Neuronal stem cell (in vitro differentiated cells): ENCODE data around the gene ERCC5.

Experiments
- DNase-seq: peaks from one replicate; pipeline ENCODE4 v3.0.0-alpha.2; 2013; ENCODE audit warnings: low spot score
- H2AFZ ChIP-seq: one replicate; pipeline ENCODE4 v1.6.1; 2013; ENCODE audit warnings: mild to moderate bottlenecking, low read length, inconsistent platforms
- H2AK5ac ChIP-seq: 2 replicates; pipeline ENCODE4 v1.6.1; 2013; ENCODE audit warnings: low read depth, mild to moderate bottlenecking, inconsistent platforms, low read length, moderate library complexity, mixed read lengths
- H2BK120ac ChIP-seq: 2 replicates; pipeline ENCODE4 v1.6.1; 2013; ENCODE audit warnings: low read depth, mild to moderate bottlenecking, inconsistent platforms, low read length, moderate library complexity, mixed read lengths
- H2BK12ac ChIP-seq: one replicate; pipeline ENCODE4 v1.6.1; 2013; ENCODE audit warnings: low read length, inconsistent platforms
- H2BK15ac ChIP-seq: 2 replicates; pipeline ENCODE4 v1.6.1; 2013; ENCODE audit warnings: mild to moderate bottlenecking, low read length, inconsistent platforms, mixed read lengths
- H2BK5ac ChIP-seq: one replicate; pipeline ENCODE4 v1.6.1; 2013; ENCODE audit warnings: inconsistent platforms, mild to moderate bottlenecking, low read length, moderate library complexity
- H3K14ac ChIP-seq: one replicate; pipeline ENCODE4 v1.6.1; 2013; ENCODE audit warnings: low read length, inconsistent platforms
- H3K18ac ChIP-seq: 2 replicates; pipeline ENCODE4 v1.6.1; 2013; ENCODE audit warnings: low read length, inconsistent platforms
- H3K23ac ChIP-seq: 2 replicates; pipeline ENCODE4 v1.6.1; 2013; ENCODE audit warnings: low read depth, mild to moderate bottlenecking, mixed read lengths, low read length, inconsistent platforms; ENCODE audit not compliant: poor library complexity
- H3K27ac ChIP-seq: replicated peaks from 3 replicates; pipeline ENCODE4 v1.5.1; 2013; ENCODE audit warnings: low read length, inconsistent platforms
- H3K27me3 ChIP-seq, 3 experiments: 2 replicates each; pipeline ENCODE4 v1.6.1; 2013; ENCODE audit warnings: low read length in 3 of 3, mild to moderate bottlenecking in 2 of 3, inconsistent platforms in 1 of 3, low read depth in 1 of 3, mixed read lengths in 1 of 3, moderate library complexity in 1 of 3; ENCODE audit not compliant: control insufficient read depth in 3 of 3, insufficient read depth in 3 of 3
- H3K36me3 ChIP-seq, 2 donors: replicated peaks in 1 of 2; 2 replicates each; pipeline ENCODE4 v1.6.1; 2013; ENCODE audit warnings: low read length in 2 of 2; ENCODE audit not compliant: control insufficient read depth in 2 of 2, insufficient read depth in 2 of 2
- H3K4ac ChIP-seq: 2 replicates; pipeline ENCODE4 v1.6.1; 2013; ENCODE audit warnings: inconsistent platforms, mild to moderate bottlenecking, low read length, moderate library complexity
- H3K4me1 ChIP-seq, 2 donors: 1 replicate in 1 of 2; 2 replicates in 1 of 2; pipeline ENCODE4 v1.6.1; 2013; ENCODE audit warnings: low read length in 2 of 2, low read depth in 1 of 2; ENCODE audit not compliant: control insufficient read depth in 2 of 2, insufficient read depth in 1 of 2
- H3K4me2 ChIP-seq: one replicate; pipeline ENCODE4 v1.6.1; 2013; ENCODE audit warnings: mild to moderate bottlenecking, low read length, inconsistent platforms; ENCODE audit not compliant: insufficient read depth, poor library complexity, severe bottlenecking
- H3K4me3 ChIP-seq, 2 donors: 2 replicates each; pipeline ENCODE4 v1.5.1; 2013; ENCODE audit warnings: low read length in 2 of 2, mild to moderate bottlenecking in 2 of 2, inconsistent platforms in 1 of 2, moderate library complexity in 1 of 2
- H3K79me1 ChIP-seq: one replicate; pipeline ENCODE4 v1.6.1; 2013; ENCODE audit warnings: low read depth, mild to moderate bottlenecking, inconsistent platforms, low read length, moderate library complexity
- H3K9ac ChIP-seq: one replicate; pipeline ENCODE4 v1.6.1; 2013; ENCODE audit warnings: mild to moderate bottlenecking, low read depth, low read length, inconsistent platforms; ENCODE audit not compliant: poor library complexity
- H3K9me3 ChIP-seq, 2 donors: replicated peaks in 1 of 2; 2 replicates each; pipeline versions ENCODE3 to v1.6.1; 2013; ENCODE audit warnings: low read length in 2 of 2, mild to moderate bottlenecking in 2 of 2, inconsistent platforms in 1 of 2, low read depth in 1 of 2, mixed read lengths in 1 of 2, moderate library complexity in 1 of 2; ENCODE audit not compliant: control insufficient read depth in 2 of 2, insufficient read depth in 1 of 2
- H4K8ac ChIP-seq: one replicate; pipeline ENCODE4 v1.6.1; 2013; ENCODE audit warnings: low read depth, mild to moderate bottlenecking, inconsistent platforms, low read length, moderate library complexity
- H4K91ac ChIP-seq: one replicate; pipeline ENCODE4 v1.6.1; 2013; ENCODE audit warnings: low read length, low read depth, mild to moderate bottlenecking, inconsistent platforms; ENCODE audit not compliant: poor library complexity
- WGBS, 2 donors: extraction: QIAGEN DNeasy Blood & Tissue Kit; methylation state at CpG; one replicate each; pipeline ENCODE4 v1.1.7; 2013; ENCODE audit warnings: missing lambda C conversion rate in 2 of 2, mixed read lengths in 1 of 2; ENCODE audit not compliant: insufficient read length in 2 of 2, insufficient replicate concordance in 1 of 2; ENCODE audit errors: extremely low coverage in 2 of 2; 5-methylcytosine and 5-hydroxymethylcytosine counted together

The ERCC5 gene

DNA sequence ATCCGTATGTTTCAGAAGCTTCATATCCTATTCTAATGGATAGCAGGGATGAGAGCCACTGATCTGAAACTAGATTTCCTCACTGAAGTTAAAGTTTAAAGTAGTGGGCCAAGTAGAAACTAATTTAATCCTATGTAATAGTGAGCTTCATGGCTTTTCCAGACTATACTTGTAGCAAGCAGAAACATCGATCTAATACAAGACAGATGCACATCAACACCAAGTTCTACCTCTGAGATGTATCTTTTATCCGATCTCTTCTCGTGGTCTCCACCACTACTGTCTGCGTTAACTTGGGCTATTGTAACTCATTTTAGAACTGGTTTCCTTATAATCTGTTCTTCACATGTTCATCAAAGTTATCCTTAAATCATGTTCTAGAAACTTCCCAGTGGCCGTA, 3.1 kb downstream of the ERCC5 start:
- Histone ChIP-seq H3K18ac (no peak overlapping the region), H2BK12ac (no peak overlapping the region), H3K4me3 (no peak overlapping the region), H2BK5ac (no peak overlapping the region), H2BK15ac (no peak overlapping the region), H3K23ac (no peak overlapping the region), H2AK5ac (no peak overlapping the region), H3K9me3 (no peaks in the 10 kb centered on the region), H3K4ac (no peak overlapping the region), H3K14ac (no peak overlapping the region), H3K4me1 (peaks cover 0 to 3% of the 10 kb centered on the region in 2 donors), H3K36me3 (peaks cover under 1 to 23% of the 10 kb centered on the region in 2 donors), H3K9ac (no peak overlapping the region), H3K79me1 (no peaks in the 10 kb centered on the region), H2AFZ (no peak overlapping the region), H4K91ac (no peak overlapping the region), H3K27ac (no peak overlapping the region), H2BK120ac (no peak overlapping the region), H3K4me2 (no peak overlapping the region), H3K27me3 (no peaks in the 10 kb centered on the region), H4K8ac (no peak overlapping the region)
- WGBS, 2 donors = no CpG with 5 or more reads among the region's 6 CpGs
- DNase-seq = no peak

- no peak for DNase-seq
- Histone ChIP-seq H2BK120ac (no peak overlapping the region), H2BK5ac (no peak overlapping the region), H3K23ac (no peak overlapping the region), H4K91ac (no peak overlapping the region), H3K4me3 (no peak overlapping the region), H3K9ac (no peak overlapping the region), H3K27ac (no peak overlapping the region), H3K4me2 (no peak overlapping the region), H2BK12ac (no peak overlapping the region), H2BK15ac (no peak overlapping the region), H2AFZ (no peak overlapping the region), H3K36me3 (peaks cover 4 to 57% of the 10 kb centered on the region in 2 donors), H2AK5ac (no peak overlapping the region), H3K14ac (no peak overlapping the region), H3K18ac (no peak overlapping the region), H3K79me1 (no peaks in the 10 kb centered on the region), H4K8ac (no peak overlapping the region), H3K4ac (no peak overlapping the region), H3K27me3 (no peaks in the 10 kb centered on the region), H3K4me1 (no peaks in the 10 kb centered on the region), H3K9me3 (no peaks in the 10 kb centered on the region)
- no CpG with 5 or more reads among the region's 3 CpGs for WGBS, 2 donors
These were observed 6.7 kb downstream of the ERCC5 start for GRCh38 chr13:102852556-102852955.

GRCh38 chr13:102854675-102855074, 8.8 kb downstream of the ERCC5 start:
- no peaks in the 10 kb centered on the region for H3K4me1 ChIP-seq
- H3K23ac ChIP-seq = no peak overlapping the region
- no peak overlapping the region for H3K4me3 ChIP-seq
- H3K14ac ChIP-seq = no peak overlapping the region
- DNase-seq = no peak
- no peak overlapping the region for H2BK5ac ChIP-seq
- no peaks in the 10 kb centered on the region for H3K27me3 ChIP-seq
- H4K91ac ChIP-seq = no peak overlapping the region
- H3K18ac ChIP-seq = no peak overlapping the region
- H3K9me3 ChIP-seq = no peaks in the 10 kb centered on the region
- H3K27ac ChIP-seq = no peak overlapping the region
- H2BK12ac ChIP-seq = no peak overlapping the region
- no peak overlapping the region for H3K4me2 ChIP-seq
- H4K8ac ChIP-seq = no peak overlapping the region
- no peak overlapping the region for H3K9ac ChIP-seq
- H2AK5ac ChIP-seq = no peak overlapping the region
- no CpG with 5 or more reads among the region's 7 CpGs for WGBS, 2 donors
- no peaks in the 10 kb centered on the region for H3K79me1 ChIP-seq
- H3K4ac ChIP-seq = no peak overlapping the region
- H3K36me3 ChIP-seq = peaks cover 6 to 73% of the 10 kb centered on the region in 2 donors
- no peak overlapping the region for H2BK15ac ChIP-seq
- no peak overlapping the region for H2BK120ac ChIP-seq
- H2AFZ ChIP-seq = no peak overlapping the region

DNA sequence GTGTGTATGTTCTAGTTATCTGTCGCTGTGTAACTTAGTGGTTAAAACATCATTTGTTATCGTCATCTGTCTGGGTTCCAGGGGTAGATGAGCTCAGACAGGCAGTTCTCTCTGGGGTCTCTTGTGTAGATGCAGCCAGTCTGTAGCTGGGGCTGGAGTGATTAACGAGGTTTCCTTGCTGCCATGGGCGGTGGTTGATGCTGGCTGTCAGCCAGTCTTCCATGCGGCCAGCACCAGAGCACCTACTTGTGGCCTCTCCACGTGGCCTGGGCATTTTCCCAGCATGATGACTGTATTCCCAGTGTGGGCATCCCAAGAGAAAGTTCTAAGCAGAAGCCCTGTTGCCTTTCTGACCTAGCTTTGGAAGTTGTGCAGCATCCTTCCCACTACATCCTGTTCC, 10.7 kb downstream of the ERCC5 start:
- H3K79me1 ChIP-seq = no peaks in the 10 kb centered on the region
- no peak overlapping the region for H3K4ac ChIP-seq
- no peak overlapping the region for H3K27ac ChIP-seq
- H2AK5ac ChIP-seq = no peak overlapping the region
- no peak overlapping the region for H3K4me2 ChIP-seq
- no peak overlapping the region for H4K91ac ChIP-seq
- no peak overlapping the region for H3K18ac ChIP-seq
- H2BK15ac ChIP-seq = no peak overlapping the region
- no peak overlapping the region for H2BK5ac ChIP-seq
- DNase-seq = no peak
- no peak overlapping the region for H2BK12ac ChIP-seq
- no peak overlapping the region for H2AFZ ChIP-seq
- no peak overlapping the region for H3K14ac ChIP-seq
- no peak overlapping the region for H2BK120ac ChIP-seq
- H4K8ac ChIP-seq = no peak overlapping the region
- no CpG with 5 or more reads among the region's 6 CpGs for WGBS, 2 donors
- H3K27me3 ChIP-seq = no peaks in the 10 kb centered on the region
- H3K36me3 ChIP-seq = peaks cover 10 to 87% of the 10 kb centered on the region in 2 donors
- H3K23ac ChIP-seq = no peak overlapping the region
- H3K9me3 ChIP-seq = no peaks in the 10 kb centered on the region
- H3K9ac ChIP-seq = no peak overlapping the region
- H3K4me3 ChIP-seq = no peak overlapping the region
- no peaks in the 10 kb centered on the region for H3K4me1 ChIP-seq
